Nephron progenitor cell (in vitro differentiated cells): ENCODE results near the gene LHFPL2.

ENCODE experiments used
- DNase-seq: peaks from one replicate; pipeline ENCODE4 v3.0.0; 2021
- H3K27ac Mint-ChIP-seq: 2 replicates; pipeline ENCODE4 v1.8.0; 2021; ENCODE audit warnings: mild to moderate bottlenecking, moderate library complexity, mixed read lengths
- H3K27me3 Mint-ChIP-seq: 2 replicates; pipeline ENCODE4 v1.8.0; 2021; ENCODE audit warnings: mild to moderate bottlenecking, low read depth, mixed read lengths; ENCODE audit not compliant: poor library complexity
- H3K36me3 Mint-ChIP-seq: 2 replicates; pipeline ENCODE4 v1.8.0; 2021; ENCODE audit warnings: low read depth, mixed read lengths
- H3K4me1 Mint-ChIP-seq: 2 replicates; pipeline ENCODE4 v1.8.0; 2021; ENCODE audit warnings: mixed read lengths
- H3K4me3 Mint-ChIP-seq: 2 replicates; pipeline ENCODE4 v1.8.0; 2021; ENCODE audit warnings: mild to moderate bottlenecking, moderate library complexity, mixed read lengths
- H3K9me3 Mint-ChIP-seq: 2 replicates; pipeline ENCODE4 v1.8.0; 2021; ENCODE audit warnings: mild to moderate bottlenecking, moderate library complexity, mixed read lengths
- TF ChIP-seq, protein P1 (sequence below): fragments of 200-600 bp; sonication (generic); IDR thresholded peaks from 2 replicates; pipeline ENCODE4 v1.5.0; 2021; ENCODE audit warnings: antibody characterized with exemption

Gene LHFPL2

DNA sequence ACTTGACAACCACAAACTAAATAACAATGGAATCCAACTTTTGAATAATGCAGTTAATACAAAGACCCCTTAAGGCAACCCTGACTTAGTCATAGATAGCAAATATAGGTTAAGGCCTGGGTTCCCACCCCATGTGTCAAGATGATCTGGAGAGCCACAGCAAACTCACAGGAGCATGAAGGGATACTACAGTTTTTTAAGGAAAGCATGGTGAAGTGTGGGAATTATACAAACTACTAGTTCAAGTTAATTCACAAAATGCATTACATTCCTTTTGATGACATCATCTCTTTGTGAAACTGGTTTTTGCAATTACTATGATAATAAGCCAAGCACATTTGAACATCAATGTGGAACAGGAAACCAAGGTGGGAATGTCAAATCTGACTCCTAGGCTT, 50.6 kb downstream of the LHFPL2 start:
- TF ChIP-seq, protein P1, sequence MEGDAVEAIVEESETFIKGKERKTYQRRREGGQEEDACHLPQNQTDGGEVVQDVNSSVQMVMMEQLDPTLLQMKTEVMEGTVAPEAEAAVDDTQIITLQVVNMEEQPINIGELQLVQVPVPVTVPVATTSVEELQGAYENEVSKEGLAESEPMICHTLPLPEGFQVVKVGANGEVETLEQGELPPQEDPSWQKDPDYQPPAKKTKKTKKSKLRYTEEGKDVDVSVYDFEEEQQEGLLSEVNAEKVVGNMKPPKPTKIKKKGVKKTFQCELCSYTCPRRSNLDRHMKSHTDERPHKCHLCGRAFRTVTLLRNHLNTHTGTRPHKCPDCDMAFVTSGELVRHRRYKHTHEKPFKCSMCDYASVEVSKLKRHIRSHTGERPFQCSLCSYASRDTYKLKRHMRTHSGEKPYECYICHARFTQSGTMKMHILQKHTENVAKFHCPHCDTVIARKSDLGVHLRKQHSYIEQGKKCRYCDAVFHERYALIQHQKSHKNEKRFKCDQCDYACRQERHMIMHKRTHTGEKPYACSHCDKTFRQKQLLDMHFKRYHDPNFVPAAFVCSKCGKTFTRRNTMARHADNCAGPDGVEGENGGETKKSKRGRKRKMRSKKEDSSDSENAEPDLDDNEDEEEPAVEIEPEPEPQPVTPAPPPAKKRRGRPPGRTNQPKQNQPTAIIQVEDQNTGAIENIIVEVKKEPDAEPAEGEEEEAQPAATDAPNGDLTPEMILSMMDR: no peak
- no peaks in the 10 kb centered on the region for H3K9me3 Mint-ChIP-seq
- peaks cover 43% of the 10 kb centered on the region for H3K36me3 Mint-ChIP-seq
- H3K4me1 Mint-ChIP-seq: peaks cover 98% of the 10 kb centered on the region
- DNase-seq: no peak
- H3K4me3 Mint-ChIP-seq: no peak overlapping the region
- no peaks in the 10 kb centered on the region for H3K27me3 Mint-ChIP-seq
- peak overlapping the region; percentile 61 for H3K27ac Mint-ChIP-seq

DNA sequence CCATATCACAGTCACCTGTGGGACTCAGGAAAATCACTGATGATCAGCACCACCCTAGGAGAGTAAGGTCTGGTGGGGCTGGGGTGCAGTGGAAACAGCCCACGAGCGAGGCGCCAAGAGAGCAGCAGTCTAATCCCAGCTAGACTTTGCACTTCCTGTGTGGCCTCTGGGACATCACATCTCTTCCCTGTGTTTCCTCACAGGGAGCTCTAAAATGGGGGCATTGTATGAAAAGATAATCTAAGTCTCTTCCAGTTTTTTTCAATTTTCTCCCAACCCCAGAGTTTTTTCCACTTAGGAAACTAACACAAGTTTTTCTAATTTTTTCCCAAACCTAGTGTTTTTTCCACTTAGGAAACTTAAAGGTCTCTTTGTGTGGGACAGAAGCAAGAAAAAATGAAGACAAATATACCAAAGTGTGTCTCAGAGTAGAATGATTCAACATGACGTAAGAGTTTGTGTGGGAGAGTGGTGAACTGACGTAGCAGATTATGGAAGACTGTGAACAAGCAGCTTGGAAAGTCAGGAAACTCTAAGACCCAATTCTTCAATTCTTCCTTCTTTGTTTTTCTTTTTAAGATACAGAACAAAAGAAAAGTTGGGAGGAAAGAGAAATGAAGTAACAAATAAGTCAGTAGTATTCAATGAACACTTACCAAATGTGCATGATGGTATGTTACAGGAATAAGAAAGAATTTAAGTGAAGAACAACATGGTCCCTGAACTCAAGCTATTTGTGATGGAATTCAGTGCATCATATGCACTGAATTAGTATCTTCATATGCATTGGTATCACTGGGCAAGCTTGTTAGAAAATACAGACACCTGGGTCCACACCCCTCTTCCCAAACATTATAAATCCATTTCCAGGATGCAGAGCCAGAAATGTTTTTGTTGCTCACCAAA, 51.3 kb downstream of the LHFPL2 start:
- TF ChIP-seq, protein P1: no peak
- Mint-ChIP-seq H3K4me3 (no peak overlapping the region), H3K4me1 (peaks cover 100% of the 10 kb centered on the region)

DNA sequence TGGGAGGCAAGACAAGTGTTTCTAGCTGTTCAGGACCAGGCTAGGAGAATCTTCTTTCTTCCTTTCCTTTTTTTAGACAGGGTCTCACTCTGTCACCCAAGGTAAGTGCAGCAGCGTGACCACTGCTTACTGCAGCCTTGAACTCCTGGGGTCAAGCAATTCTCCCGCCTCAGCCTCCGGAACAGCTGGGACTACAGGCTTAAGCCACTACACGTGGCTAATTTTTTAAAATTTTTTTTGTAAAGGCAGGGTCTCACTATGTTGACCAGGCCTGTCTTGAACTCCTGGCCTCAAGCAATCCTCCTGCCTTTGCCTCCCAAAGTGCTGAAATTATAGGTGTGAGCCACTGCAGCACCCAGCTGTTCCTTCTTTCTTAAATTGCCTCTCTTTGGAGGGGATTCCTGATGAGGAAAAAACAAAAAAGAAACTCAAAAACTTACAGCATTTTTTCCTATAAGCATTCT, 53.1 kb downstream of the LHFPL2 start:
- Mint-ChIP-seq H3K27me3 (no peaks in the 10 kb centered on the region), H3K9me3 (peaks cover 4% of the 10 kb centered on the region), H3K36me3 (peaks cover 68% of the 10 kb centered on the region), H3K4me3 (no peak overlapping the region), H3K4me1 (peaks cover 98% of the 10 kb centered on the region), H3K27ac (peak overlapping the region; percentile 91)
- TF ChIP-seq, protein P1: no peak
- no peak for DNase-seq

More for the DNA sequence above, 51.3 kb downstream of the LHFPL2 start:
- Mint-ChIP-seq H3K27me3 (no peaks in the 10 kb centered on the region), H3K36me3 (peaks cover 50% of the 10 kb centered on the region), H3K9me3 (peaks cover 2% of the 10 kb centered on the region), H3K27ac (peak overlapping the region; percentile 70)
- no peak for DNase-seq

- Mint-ChIP-seq H3K27me3 (no peaks in the 10 kb centered on the region), H3K4me3 (no peak overlapping the region), H3K9me3 (peaks cover 9% of the 10 kb centered on the region), H3K27ac (peak overlapping the region; percentile 91), H3K4me1 (peaks cover 91% of the 10 kb centered on the region), H3K36me3 (peaks cover 75% of the 10 kb centered on the region)
- DNase-seq: no peak
- TF ChIP-seq, protein P1: no peak
These were observed 53.7 kb downstream of the LHFPL2 start for GRCh38 chr5:78594610-78595457.

DNA sequence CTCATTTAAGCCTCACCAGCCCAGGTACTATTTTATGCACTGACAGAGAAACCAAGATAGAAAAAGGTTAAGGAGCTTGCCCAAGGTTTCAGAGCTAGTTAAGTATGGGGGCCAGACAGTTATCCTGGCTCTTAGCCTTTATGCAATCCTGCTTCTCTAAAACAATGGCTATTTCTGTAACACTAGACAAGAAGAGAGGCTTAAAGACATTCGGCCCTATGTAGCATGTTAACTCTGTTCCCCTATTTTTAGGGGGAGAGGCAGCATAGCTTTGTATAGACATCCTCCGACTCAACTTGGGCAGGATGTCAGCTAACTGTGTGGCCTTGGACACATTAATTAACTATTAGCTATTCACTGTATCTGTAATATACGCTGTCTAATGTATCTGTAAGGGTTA, 54.6 kb downstream of the LHFPL2 start:
- Mint-ChIP-seq H3K36me3 (peaks cover 77% of the 10 kb centered on the region), H3K4me1 (peaks cover 83% of the 10 kb centered on the region), H3K9me3 (peaks cover 15% of the 10 kb centered on the region), H3K4me3 (peak overlapping the region; percentile 35), H3K27ac (peak overlapping the region; percentile 97), H3K27me3 (no peaks in the 10 kb centered on the region)
- no peak for DNase-seq
- TF ChIP-seq, protein P1: no peak
